ENCODE data around the gene TUBA3D. TPM values are rescaled to one million over a fixed set of nuclear protein-coding genes. Genes with fewer than 3 reads are reported as not detected.
A peak's percentile ranks its signal among the peaks of the same experiment; 100 is the strongest.
"Not testable (repeated sequence)": the region's sequence is repeated elsewhere in the genome, so short reads cannot be mapped to it uniquely, and the experiment has no call there.

TUBA3D gene
- total and polyA plus RNA-seq, 9 of the 15 experiments (the other 6 are each of a cell fraction or from before 2014, with no cell fraction given): not detected

DNA sequence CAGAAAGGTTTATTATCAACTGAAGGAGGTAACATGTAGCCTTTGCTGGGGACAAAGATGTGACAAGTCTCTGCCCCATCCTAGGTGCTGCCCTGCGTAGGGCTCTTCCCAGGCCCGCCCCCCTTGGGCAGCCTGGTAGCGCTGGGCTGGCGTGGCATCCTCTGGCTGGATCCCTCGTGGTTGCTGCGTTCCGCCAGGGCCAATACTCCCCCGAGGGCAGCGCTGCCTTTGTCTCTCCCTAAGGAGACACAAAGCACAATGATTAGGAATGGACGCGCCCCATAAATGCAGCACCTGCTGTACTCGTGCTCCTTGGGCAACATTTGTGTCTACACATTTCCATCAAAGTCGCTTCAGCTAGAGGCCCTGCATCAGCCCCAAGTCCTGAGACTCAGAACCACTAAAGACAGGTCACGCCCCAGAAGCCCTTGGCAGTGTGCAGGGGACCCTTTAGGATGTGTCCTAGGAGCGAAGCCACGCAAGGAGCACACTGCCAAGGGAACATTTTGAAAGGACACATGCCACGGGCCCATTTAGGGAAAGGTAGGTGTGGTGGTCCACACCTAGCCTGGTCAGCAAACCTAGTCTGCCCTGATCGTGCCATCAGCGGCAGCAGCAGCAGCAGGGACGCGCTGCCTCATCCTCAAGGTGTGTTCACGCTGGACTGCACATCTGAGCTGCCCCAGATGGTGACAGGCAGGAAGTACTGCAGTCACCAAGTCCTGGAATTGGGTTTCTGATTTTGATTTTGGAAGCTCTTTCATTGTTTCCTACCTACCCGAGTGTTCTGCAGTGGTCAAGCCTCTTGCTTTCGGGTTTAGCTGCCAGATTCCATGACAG is 8.3 kb downstream of the TUBA3D start:
- H3K9ac ChIP-seq (ENCODE audit: insufficient read depth in 1 of 2, low read depth in 2 of 2, low read length in 2 of 2); in situ Hi-C loops (cut with MboI); H4K20me1 ChIP-seq (replicated peaks; ENCODE audit: control insufficient read depth, insufficient read depth, low read length); BruUV-seq (replicated peaks); DNase-seq (ENCODE audit: extremely low read depth in 1 of 4, low spot score in 3 of 4); H3K9me1 ChIP-seq (ENCODE audit: control insufficient read depth, insufficient read depth, low read length); H2AFZ ChIP-seq (ENCODE audit: low read depth, low read length); H3K4me3 ChIP-seq; H3K4me2 ChIP-seq (ENCODE audit: insufficient read depth, low read length); H3K27me3 ChIP-seq (ENCODE audit: control insufficient read depth in 2 of 2, insufficient read depth in 2 of 2, low read length in 2 of 2); H3K9me3 ChIP-seq (replicated peaks; ENCODE audit: control insufficient read depth, insufficient read depth, low read depth, low read length); CTCF ChIA-PET (ENCODE audit: low intra/inter-chr PET ratio); ATAC-seq; H3K27ac ChIP-seq (ENCODE audit: extremely low read depth, low read depth, low read length); FAIRE-seq: not testable (repeated sequence)
- WGBS (ENCODE audit: insufficient coverage, low coverage, missing lambda C conversion rate): 93% methylated on average over 15 of the region's 24 CpGs
- POLR2A ChIA-PET: interaction anchor here (2.5 kb wide), 1 partner anchor 8 kb away, joined by 9 read pairs; the partner anchor contains the start of gene MZT2A
- Histone ChIP-seq H3K4me1 (replicated peaks in 1 of 2; ENCODE audit: control insufficient read depth in 2 of 2, insufficient read depth in 2 of 2, low read length in 2 of 2) (peaks cover 0 to 14% of the 10 kb centered on the region in 2 experiments; a peak in 2 of 5 replicates), H3K79me2 (ENCODE audit: control insufficient read depth, insufficient read depth, low read length) (peaks cover 15% of the 10 kb centered on the region), H3K36me3 (ENCODE audit: control insufficient read depth, insufficient read depth, low read length) (peaks cover 38% of the 10 kb centered on the region; the same call in 1 of the 3 replicates)
- peak; percentile 21 for TF ChIP-seq POLR2G (IDR thresholded peaks at IDR 0.05; ENCODE audit: low read depth, low read length)
- intact Hi-C loops (cut with micrococcal nuclease): loop anchor here (10.0 kb wide), 1 partner anchor 1299 kb away; the partner anchor contains the start of genes MZT2B and SMPD4

DNA sequence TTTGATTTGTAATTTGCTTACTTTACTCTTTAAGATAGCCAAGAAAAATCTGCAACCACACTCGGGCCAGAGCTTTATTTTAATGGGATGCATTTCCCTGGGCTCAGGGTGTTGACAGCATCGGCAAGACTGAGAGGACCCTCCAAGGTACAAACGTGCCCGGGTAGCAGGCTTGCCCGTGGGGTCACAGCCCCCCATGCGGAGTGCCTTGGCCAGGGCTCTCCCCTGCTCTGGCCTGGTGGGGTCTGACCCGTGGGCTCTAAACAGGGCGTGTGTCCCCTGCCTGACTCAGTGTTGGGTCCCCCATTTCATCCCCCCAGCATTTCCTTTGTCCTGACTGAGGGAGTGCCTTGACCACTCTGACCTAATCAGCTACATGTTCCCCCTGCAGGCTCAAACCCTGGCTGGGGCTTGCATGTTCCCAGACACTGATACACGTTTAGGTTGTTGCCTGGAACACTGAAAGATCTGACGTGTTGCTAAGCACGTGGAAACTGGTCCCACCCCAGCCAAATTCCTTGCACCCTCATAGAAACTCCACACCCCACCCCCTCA is 9.1 kb downstream of the TUBA3D start:
- intact Hi-C loops (cut with micrococcal nuclease): loop anchor here (10.0 kb wide), 1 partner anchor 1300 kb away; the partner anchor contains the start of genes MZT2B and SMPD4
- in situ Hi-C loops (cut with MboI); H2AFZ ChIP-seq (ENCODE audit: low read depth, low read length); H3K9me3 ChIP-seq (replicated peaks; ENCODE audit: control insufficient read depth, insufficient read depth, low read depth, low read length); H3K9ac ChIP-seq (ENCODE audit: insufficient read depth in 1 of 2, low read depth in 2 of 2, low read length in 2 of 2); H3K27me3 ChIP-seq (ENCODE audit: control insufficient read depth in 2 of 2, insufficient read depth in 2 of 2, low read length in 2 of 2); H4K20me1 ChIP-seq (replicated peaks; ENCODE audit: control insufficient read depth, insufficient read depth, low read length); ATAC-seq; H3K9me1 ChIP-seq (ENCODE audit: control insufficient read depth, insufficient read depth, low read length); H3K27ac ChIP-seq (ENCODE audit: extremely low read depth, low read depth, low read length); H3K4me2 ChIP-seq (ENCODE audit: insufficient read depth, low read length); CTCF ChIA-PET (ENCODE audit: low intra/inter-chr PET ratio); BruUV-seq (replicated peaks); DNase-seq (ENCODE audit: extremely low read depth in 1 of 4, low spot score in 3 of 4); H3K4me3 ChIP-seq: not testable (repeated sequence)
- POLR2A ChIA-PET: interaction anchor here (2.5 kb wide), 1 partner anchor 8 kb away, joined by 9 read pairs; the partner anchor contains the start of gene MZT2A
- peak; percentile 57 for FAIRE-seq
- H3K4me1 ChIP-seq (replicated peaks in 1 of 2; ENCODE audit: control insufficient read depth in 2 of 2, insufficient read depth in 2 of 2, low read length in 2 of 2): peaks cover 0 to 19% of the 10 kb centered on the region in 2 experiments; a peak in 3 of 5 replicates
- H3K36me3 ChIP-seq (ENCODE audit: control insufficient read depth, insufficient read depth, low read length): peaks cover 43% of the 10 kb centered on the region; the same call in 1 of the 3 replicates
- peaks cover 20% of the 10 kb centered on the region for H3K79me2 ChIP-seq (ENCODE audit: control insufficient read depth, insufficient read depth, low read length)
- whole genome bisulfite sequencing (ENCODE audit: insufficient coverage, low coverage, missing lambda C conversion rate): 76% methylated on average over 11 of the region's 11 CpGs

Data from K562 (cell line).